Right lobe of liver (tissue), 4 donors: ENCODE data around the gene AAK1.

Experiments
- POLR2A ChIP-seq: fragments of 450-650 bp; IDR thresholded peaks from one replicate; pipeline ENCODE4 v1.6.1; 2017; ENCODE audit warnings: antibody characterized with exemption, mild to moderate bottlenecking
- TF ChIP-seq, protein P1 (sequence below), 4 donors: fragments of 200-600 bp in 3 of 4; fragments of 450-650 bp in 1 of 4; IDR thresholded peaks; one replicate each; pipeline versions ENCODE4 v1.5.1 to v1.8.0; 2016 to 2022; ENCODE audit warnings: antibody characterized with exemption in 4 of 4, mild to moderate bottlenecking in 2 of 4
- donor health status: DM: no; HTN: no; CAD: no.
- donor health status: DM: no; HTN: no; CAD: no.
- donor health status: DM: no; HTN: yes; CAD: no.

DNA sequence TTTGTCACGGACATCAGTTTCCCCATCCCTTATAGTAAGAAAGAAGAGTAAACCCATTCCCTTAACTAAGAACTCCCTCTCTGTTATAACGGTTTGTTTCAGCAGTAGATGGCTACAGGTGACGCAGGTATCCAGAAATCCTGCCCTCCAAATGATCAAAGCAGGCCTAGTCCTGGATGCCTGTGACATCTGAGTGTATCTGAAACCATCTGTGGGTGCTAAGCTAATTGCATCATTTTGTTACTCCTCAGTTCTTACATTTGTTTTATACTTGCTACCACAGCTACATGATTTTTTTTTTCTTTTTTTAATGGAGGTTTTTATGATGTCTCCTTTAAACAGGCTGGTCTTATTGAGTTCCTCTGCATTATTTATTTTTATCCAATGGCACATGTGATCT lies 55.1 kb downstream of the AAK1 start:
- no peak for TF ChIP-seq POLR2A
- TF ChIP-seq, protein P1, sequence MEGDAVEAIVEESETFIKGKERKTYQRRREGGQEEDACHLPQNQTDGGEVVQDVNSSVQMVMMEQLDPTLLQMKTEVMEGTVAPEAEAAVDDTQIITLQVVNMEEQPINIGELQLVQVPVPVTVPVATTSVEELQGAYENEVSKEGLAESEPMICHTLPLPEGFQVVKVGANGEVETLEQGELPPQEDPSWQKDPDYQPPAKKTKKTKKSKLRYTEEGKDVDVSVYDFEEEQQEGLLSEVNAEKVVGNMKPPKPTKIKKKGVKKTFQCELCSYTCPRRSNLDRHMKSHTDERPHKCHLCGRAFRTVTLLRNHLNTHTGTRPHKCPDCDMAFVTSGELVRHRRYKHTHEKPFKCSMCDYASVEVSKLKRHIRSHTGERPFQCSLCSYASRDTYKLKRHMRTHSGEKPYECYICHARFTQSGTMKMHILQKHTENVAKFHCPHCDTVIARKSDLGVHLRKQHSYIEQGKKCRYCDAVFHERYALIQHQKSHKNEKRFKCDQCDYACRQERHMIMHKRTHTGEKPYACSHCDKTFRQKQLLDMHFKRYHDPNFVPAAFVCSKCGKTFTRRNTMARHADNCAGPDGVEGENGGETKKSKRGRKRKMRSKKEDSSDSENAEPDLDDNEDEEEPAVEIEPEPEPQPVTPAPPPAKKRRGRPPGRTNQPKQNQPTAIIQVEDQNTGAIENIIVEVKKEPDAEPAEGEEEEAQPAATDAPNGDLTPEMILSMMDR (IDR thresholded peaks at IDR 0.05) = no peak
